Measurements from ENCODE around the gene UBE2V1.
A peak's percentile ranks its signal among the peaks of the same experiment; 100 is the strongest.
"Not testable (repeated sequence)": the region's sequence is repeated elsewhere in the genome, so short reads cannot be mapped to it uniquely, and the experiment has no call there.

The UBE2V1 gene

DNA sequence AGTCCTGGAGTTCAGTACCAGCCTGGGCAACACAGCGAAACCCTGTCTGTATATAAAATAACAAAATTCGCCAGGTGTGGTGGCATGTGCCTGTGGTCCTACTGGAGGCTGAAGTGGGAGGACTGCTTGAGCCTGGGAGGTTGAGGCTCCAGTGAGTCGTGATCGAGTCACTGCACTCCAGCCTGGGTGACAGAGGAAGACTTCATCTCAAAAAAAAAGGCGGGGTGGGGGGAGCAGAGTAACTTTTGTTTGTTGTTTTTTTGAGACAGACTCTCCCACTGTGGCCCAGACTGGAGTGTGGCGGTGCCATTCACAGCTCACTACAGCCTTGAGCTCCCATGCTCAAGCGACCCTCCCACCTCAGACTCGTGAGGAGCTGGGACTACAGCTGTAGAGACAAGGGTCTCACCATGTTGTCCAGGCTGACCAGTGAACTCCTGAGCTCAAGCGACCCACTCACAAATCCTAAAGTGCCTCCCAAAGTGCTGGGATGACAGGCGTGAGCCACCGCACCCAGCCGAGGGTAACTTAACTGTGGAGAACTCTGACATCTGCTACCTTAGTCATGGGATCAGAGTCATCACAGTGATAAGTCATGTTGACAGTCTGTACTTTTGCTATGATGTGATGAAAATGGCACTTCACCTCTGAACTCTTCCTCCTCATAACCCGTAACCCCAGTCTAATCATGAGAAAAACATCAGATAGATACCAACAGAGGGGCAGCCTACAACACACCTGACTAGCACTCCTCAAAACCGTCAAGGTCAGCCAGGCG lies 24.1 kb upstream of the UBE2V1 start:
- TF ChIP-seq, protein P1, sequence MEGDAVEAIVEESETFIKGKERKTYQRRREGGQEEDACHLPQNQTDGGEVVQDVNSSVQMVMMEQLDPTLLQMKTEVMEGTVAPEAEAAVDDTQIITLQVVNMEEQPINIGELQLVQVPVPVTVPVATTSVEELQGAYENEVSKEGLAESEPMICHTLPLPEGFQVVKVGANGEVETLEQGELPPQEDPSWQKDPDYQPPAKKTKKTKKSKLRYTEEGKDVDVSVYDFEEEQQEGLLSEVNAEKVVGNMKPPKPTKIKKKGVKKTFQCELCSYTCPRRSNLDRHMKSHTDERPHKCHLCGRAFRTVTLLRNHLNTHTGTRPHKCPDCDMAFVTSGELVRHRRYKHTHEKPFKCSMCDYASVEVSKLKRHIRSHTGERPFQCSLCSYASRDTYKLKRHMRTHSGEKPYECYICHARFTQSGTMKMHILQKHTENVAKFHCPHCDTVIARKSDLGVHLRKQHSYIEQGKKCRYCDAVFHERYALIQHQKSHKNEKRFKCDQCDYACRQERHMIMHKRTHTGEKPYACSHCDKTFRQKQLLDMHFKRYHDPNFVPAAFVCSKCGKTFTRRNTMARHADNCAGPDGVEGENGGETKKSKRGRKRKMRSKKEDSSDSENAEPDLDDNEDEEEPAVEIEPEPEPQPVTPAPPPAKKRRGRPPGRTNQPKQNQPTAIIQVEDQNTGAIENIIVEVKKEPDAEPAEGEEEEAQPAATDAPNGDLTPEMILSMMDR (IDR thresholded peaks at IDR 0.05), result no peak
- TF ChIP-seq ZFX (IDR thresholded peaks at IDR 0.05; ENCODE audit: borderline replicate concordance), result no peak
- H3K27ac ChIP-seq, result peak overlapping the region; percentile 22; the same call in 1 of the 2 replicates

DNA sequence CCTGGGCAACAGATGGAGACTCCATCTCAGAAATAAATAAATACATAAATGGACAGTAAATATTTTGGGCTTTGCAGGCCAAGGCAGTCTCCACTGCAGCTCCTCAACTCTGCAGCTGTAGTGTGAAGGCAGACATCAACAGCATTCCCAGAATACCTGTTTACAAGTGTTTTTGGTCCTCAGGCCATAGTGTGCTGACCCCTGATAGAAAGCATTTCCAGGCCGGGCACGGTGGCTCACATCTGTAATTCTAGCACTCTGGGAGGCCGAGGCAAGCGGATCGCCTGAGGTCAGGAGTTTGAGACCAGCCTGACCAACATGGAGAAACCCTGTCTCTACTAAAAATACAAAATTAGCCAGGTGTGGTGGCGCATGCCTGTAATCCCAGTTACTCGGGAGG lies 22.2 kb upstream of the UBE2V1 start:
- not testable (repeated sequence) for H3K27ac ChIP-seq

- H3K27ac ChIP-seq, result no peak overlapping the region
- TF ChIP-seq, protein P1 (IDR thresholded peaks at IDR 0.05), result 0 out of 2 replicates have a peak, but pooled peaks have one; percentile 5
- no peak for TF ChIP-seq ZFX (IDR thresholded peaks at IDR 0.05; ENCODE audit: borderline replicate concordance)
Observed at GRCh38 chr20:50133474-50134217, 20.7 kb upstream of the UBE2V1 start.

DNA sequence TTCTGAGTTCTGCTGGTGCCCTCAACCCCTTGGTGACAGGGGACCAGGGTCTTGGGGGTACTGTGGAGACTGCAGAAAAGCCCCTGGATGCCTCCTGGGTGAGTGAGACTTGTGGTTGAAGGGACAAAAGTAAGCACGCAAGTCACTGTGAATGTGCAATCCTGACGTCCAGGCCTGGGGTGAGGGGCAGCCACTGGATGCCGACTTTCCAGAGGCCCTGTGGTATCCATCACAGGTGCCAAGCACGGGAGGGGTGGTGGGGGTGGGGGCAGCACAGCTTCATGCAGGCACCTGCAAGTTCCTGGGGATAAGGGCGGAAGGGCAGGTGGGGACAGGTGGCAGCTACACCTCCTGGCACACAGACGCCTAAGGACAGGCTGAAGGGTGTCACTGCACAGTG lies 20.1 kb upstream of the UBE2V1 start:
- no peak overlapping the region for H3K27ac ChIP-seq
- TF ChIP-seq, protein P1 (IDR thresholded peaks at IDR 0.05), result no peak
- no peak for TF ChIP-seq ZFX (IDR thresholded peaks at IDR 0.05; ENCODE audit: borderline replicate concordance)

DNA sequence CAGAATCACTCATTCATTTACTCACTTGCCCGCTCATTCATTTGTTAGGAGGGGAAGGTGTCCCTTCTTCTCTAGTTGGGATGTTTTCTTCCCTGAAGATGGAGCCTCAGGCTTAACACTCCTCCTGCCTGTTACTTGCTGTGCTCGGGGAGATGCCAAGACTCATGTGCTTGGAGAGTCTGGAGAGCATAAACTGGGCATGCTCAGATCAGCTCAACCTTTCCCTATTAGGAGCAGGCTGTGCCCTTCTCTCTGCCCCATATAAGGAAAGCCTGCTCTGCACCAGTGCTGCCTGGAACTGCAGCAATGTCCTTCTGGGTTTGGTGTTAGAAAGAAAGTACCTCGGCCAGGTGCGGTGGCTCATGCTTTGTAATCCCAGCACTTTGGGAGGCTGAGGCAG lies 18.0 kb upstream of the UBE2V1 start:
- peak overlapping the region; percentile 65 for H3K27ac ChIP-seq
- TF ChIP-seq, protein P1 (IDR thresholded peaks at IDR 0.05), result no peak
- no peak for TF ChIP-seq ZFX (IDR thresholded peaks at IDR 0.05; ENCODE audit: borderline replicate concordance)

DNA sequence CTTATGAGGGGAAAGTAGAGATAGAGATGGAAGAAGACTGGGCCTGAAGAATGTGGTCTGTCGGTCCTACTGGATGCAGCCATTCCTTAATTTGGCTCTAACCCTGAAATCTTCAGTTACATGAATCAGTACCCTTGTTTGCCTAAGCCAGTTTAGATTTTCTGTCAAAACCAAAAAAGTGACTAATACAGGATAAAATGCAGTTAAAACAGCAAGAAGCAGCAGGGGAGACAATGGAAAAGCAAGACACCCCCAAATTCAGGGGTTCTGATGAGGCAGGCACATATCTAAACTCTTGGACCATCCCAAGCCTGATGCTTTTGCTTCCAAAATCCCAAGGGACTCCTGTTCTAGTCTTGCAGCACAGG lies 17.4 kb upstream of the UBE2V1 start:
- TF ChIP-seq ZFX (IDR thresholded peaks at IDR 0.05; ENCODE audit: borderline replicate concordance), result no peak
- TF ChIP-seq, protein P1 (IDR thresholded peaks at IDR 0.05), result no peak
- H3K27ac ChIP-seq, result peak overlapping the region; percentile 65

DNA sequence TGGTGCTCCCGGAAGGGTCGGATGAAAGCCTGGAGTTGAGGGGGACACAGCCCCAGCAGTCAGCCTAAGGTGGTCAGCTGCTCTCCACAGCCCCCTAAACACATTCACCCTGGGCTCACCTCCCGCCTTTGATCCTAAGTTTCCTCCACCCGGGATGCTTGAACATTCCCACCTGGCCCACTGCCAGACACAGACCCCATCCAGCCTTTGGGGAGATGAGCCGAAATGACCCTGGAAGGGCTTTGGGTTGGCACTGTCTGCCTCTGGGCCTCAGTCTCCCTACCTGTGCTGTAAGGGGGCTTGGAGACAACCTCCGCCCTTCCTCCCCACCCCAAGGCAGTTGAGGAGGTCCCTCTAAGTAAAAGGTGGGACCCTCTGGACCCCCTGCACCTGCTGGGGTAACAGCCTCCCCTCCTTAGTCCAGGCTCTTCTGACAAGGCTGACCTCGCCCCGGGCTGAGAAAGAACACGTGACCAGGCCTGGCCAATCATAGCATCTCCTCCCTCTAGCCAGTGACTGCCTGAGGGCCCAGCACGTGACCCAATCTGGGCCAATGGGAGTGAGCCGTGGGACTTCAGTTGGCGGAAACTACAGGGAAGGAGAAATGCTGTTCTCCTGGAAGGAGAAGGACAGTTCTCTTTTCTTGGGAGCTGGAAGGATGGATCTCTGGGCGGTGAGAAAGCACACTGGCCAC lies 16.9 kb upstream of the UBE2V1 start:
- TF ChIP-seq ZFX (IDR thresholded peaks at IDR 0.05; ENCODE audit: borderline replicate concordance), result no peak
- TF ChIP-seq, protein P1 (IDR thresholded peaks at IDR 0.05), result no peak
- H3K27ac ChIP-seq, result peak overlapping the region; percentile 65
